Measurements from ENCODE around the gene TMEM115. TPM values are rescaled to one million over a fixed set of nuclear protein-coding genes. Genes with fewer than 3 reads are reported as not detected.

The TMEM115 gene
- total and polyA plus RNA-seq, 2 of the 4 experiments (the other 2 are of a cell fraction) = 35.3 to 47.3 TPM

GRCh38 chr3:50374363-50375257 is 15.3 kb upstream of the TMEM115 start (continued):
- TF ChIP-seq USF2 (IDR thresholded peaks at IDR 0.05; ENCODE audit: low read depth, low read length) = no peak

DNA sequence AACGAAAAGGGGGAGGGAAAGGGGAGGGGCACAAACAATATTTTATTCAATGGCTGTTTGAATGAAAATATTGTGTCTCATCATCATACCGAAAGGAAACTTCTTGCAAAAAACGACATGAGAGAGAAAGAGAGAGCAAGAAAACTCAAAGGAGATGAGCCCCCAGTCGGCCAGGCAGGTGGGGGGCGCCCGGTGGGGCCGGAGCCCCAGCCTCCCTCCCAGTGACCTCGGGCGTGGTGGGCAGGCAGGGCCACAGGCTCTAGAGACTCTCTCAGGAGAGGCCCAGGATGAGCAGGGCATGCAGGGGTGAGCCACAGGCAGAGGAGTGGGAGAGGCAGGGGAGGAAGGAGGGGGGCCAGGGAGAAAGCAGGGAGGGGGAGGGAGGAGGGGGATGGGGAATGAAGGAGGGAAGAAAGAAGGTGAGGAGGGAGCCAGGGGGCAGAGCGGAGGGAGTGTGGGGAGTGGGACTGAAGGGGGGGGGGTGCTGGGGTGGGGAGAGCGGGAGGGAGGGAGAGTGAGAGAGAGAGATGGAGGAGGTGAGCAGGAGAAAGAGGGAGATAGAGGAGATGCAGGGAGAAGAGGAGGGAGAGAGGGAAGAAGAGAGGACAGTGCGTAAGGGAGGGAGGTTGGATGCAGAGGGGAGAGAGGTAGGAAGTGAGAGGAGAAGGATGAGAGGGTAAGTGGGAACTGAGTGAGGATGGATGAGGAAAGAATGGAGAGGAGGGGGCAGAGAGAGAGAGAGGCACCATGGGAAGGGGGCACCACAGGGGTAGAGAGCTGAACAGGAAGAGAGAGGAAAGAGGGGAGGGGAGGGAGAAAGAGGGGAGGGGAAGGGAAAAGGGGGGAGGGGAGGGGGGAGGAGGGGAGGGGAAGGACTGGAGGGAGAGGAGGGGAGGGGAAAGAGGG is 14.1 kb upstream of the TMEM115 start:
- H3K36me3 ChIP-seq (ENCODE audit: control insufficient read depth, insufficient read depth, low read length) = no peaks in the 10 kb centered on the region
- H3K79me1 ChIP-seq (ENCODE audit: low read depth in 1 of 2, low read length in 2 of 2) = no peaks in the 10 kb centered on the region
- H3K9me1 ChIP-seq (ENCODE audit: insufficient read depth, low read length) = no peaks in the 10 kb centered on the region
- H3K4ac ChIP-seq (ENCODE audit: low read depth, low read length) = no peak overlapping the region
- no peak overlapping the region for H3K27ac ChIP-seq (ENCODE audit: insufficient read depth, low read length)
- H2AFZ ChIP-seq (replicated peaks; ENCODE audit: low read length, poor library complexity) = no peak overlapping the region
- no peak overlapping the region for H3K18ac ChIP-seq (ENCODE audit: low read depth, low read length)
- H3K56ac ChIP-seq (ENCODE audit: extremely low read depth, insufficient read depth, low read length) = no peak overlapping the region
- no peak for DNase-seq
- H3K23ac ChIP-seq (ENCODE audit: low read depth, low read length) = no peak overlapping the region
- ATAC-seq (ENCODE audit: low read depth) = no peak
- H2BK120ac ChIP-seq (ENCODE audit: low read depth, low read length) = no peak overlapping the region
- H3K4me1 ChIP-seq (ENCODE audit: control insufficient read depth, insufficient read depth, low read length) = no peaks in the 10 kb centered on the region
- H2BK15ac ChIP-seq (ENCODE audit: low read depth, low read length) = no peak overlapping the region
- no peak overlapping the region for H2AK5ac ChIP-seq (ENCODE audit: low read depth, low read length)
- WGBS, 2 experiments (ENCODE audit: extremely low coverage in 2 of 2, insufficient read length in 1 of 2) = 25% methylated on average over 4 of the region's 12 CpGs; no CpG with 5 or more reads in 1 of the 2 experiments
- ChIA-PET CTCF (no interaction called here), POLR2A (ENCODE audit: unreplicated experiment) (no interaction called here)
- no peaks in the 10 kb centered on the region for H4K20me1 ChIP-seq (ENCODE audit: insufficient read depth, low read length)
- H2BK20ac ChIP-seq (ENCODE audit: low read depth, low read length) = no peak overlapping the region
- no peak overlapping the region for H4K91ac ChIP-seq (ENCODE audit: insufficient read depth, low read depth, low read length)
- in situ Hi-C loops (cut with MboI; ENCODE audit: low sequenced_read_pairs) (no loop called here), dilution Hi-C loops (cut with HindIII; ENCODE audit: low sequenced_read_pairs, unreplicated experiment) (no loop called here), intact Hi-C loops (cut with micrococcal nuclease) (no loop called here)
- H3K9me3 ChIP-seq (ENCODE audit: control insufficient read depth, insufficient read depth, low read length) = no peaks in the 10 kb centered on the region
- no peak overlapping the region for H3K4me3 ChIP-seq (ENCODE audit: insufficient read depth, low read depth, low read length)
- H2AK9ac ChIP-seq (replicated peaks; ENCODE audit: low read depth, low read length, poor library complexity) = no peak overlapping the region
- no TSS peak for BruUV-seq (replicated peaks)
- no peak overlapping the region for H3K4me2 ChIP-seq (ENCODE audit: low read depth, low read length)
- H3K9ac ChIP-seq (ENCODE audit: low read depth, low read length) = no peak overlapping the region
- no peak overlapping the region for H4K8ac ChIP-seq (ENCODE audit: low read depth in 2 of 2, low read length in 2 of 2)
- peaks cover 53% of the 10 kb centered on the region for H3K27me3 ChIP-seq (ENCODE audit: control insufficient read depth, insufficient read depth, low read length)
- no peak overlapping the region for H3K14ac ChIP-seq (replicated peaks; ENCODE audit: low read depth, low read length)
- H2BK5ac ChIP-seq (ENCODE audit: low read depth, low read length, poor library complexity, severe bottlenecking) = no peak overlapping the region
- no peak overlapping the region for H4K5ac ChIP-seq (ENCODE audit: low read depth, low read length)
- TF ChIP-seq BHLHE40 (IDR thresholded peaks at IDR 0.05; ENCODE audit: low read depth, low read length) = no peak
